Glutamatergic neuron (in vitro differentiated cells): ENCODE measurements around the gene SUGCT. TPM values are rescaled to one million over a fixed set of nuclear protein-coding genes. Genes with fewer than 3 reads are reported as not detected.

Experiments used
- DNase-seq: peaks from one replicate; pipeline ENCODE4 v3.0.0; 2022
- H3K27ac Mint-ChIP-seq: one replicate; pipeline ENCODE4 v1.8.0; 2020; ENCODE audit warnings: mild to moderate bottlenecking, mixed read lengths, inconsistent platforms; ENCODE audit not compliant: unreplicated experiment
- H3K27me3 Mint-ChIP-seq: one replicate; pipeline ENCODE4 v1.8.0; 2020; ENCODE audit warnings: mild to moderate bottlenecking, moderate library complexity, mixed read lengths, inconsistent platforms; ENCODE audit not compliant: unreplicated experiment
- H3K36me3 Mint-ChIP-seq: one replicate; pipeline ENCODE4 v1.8.0; 2020; ENCODE audit warnings: mild to moderate bottlenecking, mixed read lengths, inconsistent platforms; ENCODE audit not compliant: unreplicated experiment
- H3K4me1 Mint-ChIP-seq: one replicate; pipeline ENCODE4 v1.8.0; 2020; ENCODE audit warnings: mild to moderate bottlenecking, low read depth, mixed read lengths, inconsistent platforms; ENCODE audit not compliant: unreplicated experiment
- H3K4me3 Mint-ChIP-seq: one replicate; pipeline ENCODE4 v1.8.0; 2020; ENCODE audit warnings: mild to moderate bottlenecking, mixed read lengths, inconsistent platforms; ENCODE audit not compliant: unreplicated experiment
- H3K9me3 Mint-ChIP-seq: one replicate; pipeline ENCODE4 v1.8.0; 2020; ENCODE audit warnings: mild to moderate bottlenecking, moderate library complexity, mixed read lengths, inconsistent platforms; ENCODE audit not compliant: unreplicated experiment
- total RNA-seq: library from RNA; stranded (reverse); fragmentation: NEBNext Ultra II Directional; extraction: Animal tissue kit (Norgen Biotek cat#: 25700); gene quantifications from one replicate; pipeline ENCODE4 v1.2.1, GENCODE V29; 2021; ENCODE audit not compliant: unreplicated experiment
- TF ChIP-seq, protein P1 (sequence below): fragments of 200-600 bp; sonication (generic); IDR thresholded peaks from one replicate; pipeline ENCODE4 v1.5.0; 2021; ENCODE audit not compliant: partially characterized antibody, unreplicated experiment

Gene SUGCT
- total RNA-seq, 1 donor from 2014 or later = 1.2 TPM

DNA sequence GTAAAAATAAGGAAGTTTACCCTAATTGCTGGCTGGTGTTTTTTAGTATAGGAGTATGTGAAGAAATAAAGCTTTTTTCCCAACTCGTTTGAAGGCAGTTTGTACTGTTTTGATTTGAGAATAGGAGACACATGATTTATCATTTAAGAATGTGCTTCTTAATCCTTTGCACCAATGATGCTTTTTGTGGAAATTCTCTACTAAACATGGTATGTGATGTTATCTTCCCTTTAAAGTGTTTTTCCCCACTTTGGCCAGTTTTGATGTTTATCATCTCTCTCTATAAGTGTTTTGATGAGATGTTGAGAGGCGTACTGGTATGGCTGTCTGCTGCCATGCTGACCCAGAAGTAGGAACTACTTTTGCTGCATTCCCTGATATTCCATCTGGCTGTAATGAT is 85.1 kb downstream of the SUGCT start:
- Mint-ChIP-seq H3K4me1 (no peaks in the 10 kb centered on the region), H3K4me3 (no peak overlapping the region)

DNA sequence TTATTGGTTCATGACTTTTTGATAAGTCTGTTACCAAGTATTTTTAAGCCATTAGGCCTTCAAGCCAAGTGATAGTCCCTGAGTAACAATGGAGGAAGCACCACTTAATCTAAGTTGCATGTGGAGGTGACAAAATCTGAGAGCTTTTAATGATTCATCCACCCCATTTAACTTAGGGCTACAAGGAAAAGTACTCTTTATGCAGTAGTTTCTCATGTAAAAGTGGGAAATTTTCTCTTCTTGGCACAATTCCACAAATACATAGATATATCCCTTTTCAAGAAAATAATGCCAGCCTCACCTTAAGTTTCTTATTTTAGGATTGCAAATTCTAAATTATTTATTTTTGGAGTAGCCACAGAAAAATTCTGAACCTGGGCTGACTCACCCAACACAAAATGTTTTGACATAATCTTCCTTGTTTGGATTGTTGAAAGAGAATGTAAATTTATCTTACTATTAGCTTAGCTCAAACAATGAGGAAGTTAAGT is 85.7 kb downstream of the SUGCT start:
- no peaks in the 10 kb centered on the region for H3K27me3 Mint-ChIP-seq
- H3K36me3 Mint-ChIP-seq = no peaks in the 10 kb centered on the region
- no peak overlapping the region for H3K4me3 Mint-ChIP-seq
- DNase-seq = no peak
- no peak overlapping the region for H3K27ac Mint-ChIP-seq
- TF ChIP-seq, protein P1, sequence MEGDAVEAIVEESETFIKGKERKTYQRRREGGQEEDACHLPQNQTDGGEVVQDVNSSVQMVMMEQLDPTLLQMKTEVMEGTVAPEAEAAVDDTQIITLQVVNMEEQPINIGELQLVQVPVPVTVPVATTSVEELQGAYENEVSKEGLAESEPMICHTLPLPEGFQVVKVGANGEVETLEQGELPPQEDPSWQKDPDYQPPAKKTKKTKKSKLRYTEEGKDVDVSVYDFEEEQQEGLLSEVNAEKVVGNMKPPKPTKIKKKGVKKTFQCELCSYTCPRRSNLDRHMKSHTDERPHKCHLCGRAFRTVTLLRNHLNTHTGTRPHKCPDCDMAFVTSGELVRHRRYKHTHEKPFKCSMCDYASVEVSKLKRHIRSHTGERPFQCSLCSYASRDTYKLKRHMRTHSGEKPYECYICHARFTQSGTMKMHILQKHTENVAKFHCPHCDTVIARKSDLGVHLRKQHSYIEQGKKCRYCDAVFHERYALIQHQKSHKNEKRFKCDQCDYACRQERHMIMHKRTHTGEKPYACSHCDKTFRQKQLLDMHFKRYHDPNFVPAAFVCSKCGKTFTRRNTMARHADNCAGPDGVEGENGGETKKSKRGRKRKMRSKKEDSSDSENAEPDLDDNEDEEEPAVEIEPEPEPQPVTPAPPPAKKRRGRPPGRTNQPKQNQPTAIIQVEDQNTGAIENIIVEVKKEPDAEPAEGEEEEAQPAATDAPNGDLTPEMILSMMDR = no peak
- no peaks in the 10 kb centered on the region for H3K4me1 Mint-ChIP-seq
- no peaks in the 10 kb centered on the region for H3K9me3 Mint-ChIP-seq

More for the DNA sequence above, 85.1 kb downstream of the SUGCT start:
- TF ChIP-seq, protein P1 = no peak
- H3K36me3 Mint-ChIP-seq = no peaks in the 10 kb centered on the region
- no peaks in the 10 kb centered on the region for H3K9me3 Mint-ChIP-seq
- H3K27ac Mint-ChIP-seq = no peak overlapping the region
- no peak for DNase-seq
- no peaks in the 10 kb centered on the region for H3K27me3 Mint-ChIP-seq

DNA sequence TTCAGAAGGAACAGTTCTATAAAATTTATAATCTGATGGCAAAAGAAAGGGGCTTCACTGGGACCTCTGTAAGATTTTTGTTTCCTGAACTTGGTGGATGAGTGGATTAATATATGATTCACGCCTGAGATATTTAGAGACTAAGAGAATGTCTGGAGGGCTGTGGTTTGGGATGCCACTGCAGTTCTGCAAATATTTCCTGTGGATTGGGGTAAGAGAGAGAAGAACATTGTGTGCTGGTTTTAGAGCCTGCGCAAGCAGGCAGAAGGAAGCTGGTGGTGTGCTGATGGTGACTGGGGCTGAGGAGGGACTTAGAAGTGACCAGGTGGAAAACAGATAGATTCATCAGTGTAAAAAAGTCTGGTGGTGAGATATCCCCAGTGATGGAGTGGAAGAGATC is 87.0 kb downstream of the SUGCT start:
- H3K27me3 Mint-ChIP-seq = no peaks in the 10 kb centered on the region
- DNase-seq = no peak
- TF ChIP-seq, protein P1 = no peak
- no peaks in the 10 kb centered on the region for H3K36me3 Mint-ChIP-seq
- H3K9me3 Mint-ChIP-seq = no peaks in the 10 kb centered on the region
- no peak overlapping the region for H3K4me3 Mint-ChIP-seq
- no peak overlapping the region for H3K27ac Mint-ChIP-seq
- H3K4me1 Mint-ChIP-seq = no peaks in the 10 kb centered on the region

- H3K9me3 Mint-ChIP-seq = no peaks in the 10 kb centered on the region
- TF ChIP-seq, protein P1 = no peak
- no peak overlapping the region for H3K27ac Mint-ChIP-seq
- DNase-seq = no peak
- no peak overlapping the region for H3K4me3 Mint-ChIP-seq
- no peaks in the 10 kb centered on the region for H3K4me1 Mint-ChIP-seq
- no peaks in the 10 kb centered on the region for H3K36me3 Mint-ChIP-seq
- H3K27me3 Mint-ChIP-seq = no peaks in the 10 kb centered on the region
Measured at GRCh38 chr7:40223451-40224127, 88.8 kb downstream of the SUGCT start.

- DNase-seq = no peak
- no peaks in the 10 kb centered on the region for H3K27me3 Mint-ChIP-seq
- no peaks in the 10 kb centered on the region for H3K9me3 Mint-ChIP-seq
- H3K36me3 Mint-ChIP-seq = no peaks in the 10 kb centered on the region
- TF ChIP-seq, protein P1 = no peak
- no peak overlapping the region for H3K27ac Mint-ChIP-seq
- H3K4me3 Mint-ChIP-seq = no peak overlapping the region
- no peaks in the 10 kb centered on the region for H3K4me1 Mint-ChIP-seq
Measured at GRCh38 chr7:40230101-40230500, 95.3 kb downstream of the SUGCT start.
